GM23338 (cell line): ENCODE results near the gene MEOX1. TPM values are rescaled to one million over a fixed set of nuclear protein-coding genes. Genes with fewer than 3 reads are reported as not detected.
A peak's percentile ranks its signal among the peaks of the same experiment; 100 is the strongest.

ENCODE experiments used
- ATAC-seq: fragments of 200-7000 bp; cut with Tn5 transposase; 3 replicates; pipeline ENCODE4 v1.9.1; 2020
- DNase-seq: peaks from one replicate; pipeline ENCODE4 v3.0.0-alpha.2; 2015; ENCODE audit warnings: low spot score
- H2AFZ ChIP-seq: fragments of 200-600 bp; sonication (generic); 2 replicates; pipeline ENCODE4 v1.8.0; 2016; ENCODE audit warnings: antibody characterized with exemption, mild to moderate bottlenecking, moderate library complexity
- H3F3A ChIP-seq: fragments of 200-600 bp; sonication (generic); replicated peaks from 2 replicates; pipeline ENCODE4 v1.8.0; 2017; ENCODE audit warnings: antibody characterized with exemption, mixed run types, low read depth
- H3K27ac ChIP-seq: fragments of 200-600 bp; sonication (generic); 2 replicates; pipeline ENCODE4 v1.6.1; 2016; ENCODE audit warnings: low read depth
- H3K27me3 ChIP-seq: fragments of 200-600 bp; sonication (generic); 2 replicates; pipeline ENCODE4 v1.8.0; 2016; ENCODE audit warnings: mild to moderate bottlenecking, mixed run types, moderate library complexity; ENCODE audit not compliant: insufficient read depth
- H3K36me3 ChIP-seq: fragments of 200-600 bp; sonication (generic); 2 replicates; pipeline ENCODE4 v1.8.0; 2016; ENCODE audit warnings: mild to moderate bottlenecking; ENCODE audit not compliant: insufficient read depth
- H3K4me1 ChIP-seq: fragments of 200-600 bp; sonication (generic); 2 replicates; pipeline ENCODE4 v1.8.0; 2016; ENCODE audit warnings: mild to moderate bottlenecking, moderate library complexity; ENCODE audit not compliant: insufficient read depth
- H3K4me2 ChIP-seq: fragments of 200-600 bp; sonication (generic); 2 replicates; pipeline ENCODE4 v1.7.1; 2017; ENCODE audit warnings: mixed run types
- H3K4me3 ChIP-seq: fragments of 200-600 bp; sonication (generic); 2 replicates; pipeline ENCODE4 v1.6.1; 2016; ENCODE audit warnings: mixed run types
- H3K79me2 ChIP-seq: fragments of 200-600 bp; sonication (generic); replicated peaks from 2 replicates; pipeline ENCODE4 v1.8.0; 2017; ENCODE audit warnings: mild to moderate bottlenecking; ENCODE audit not compliant: insufficient read depth
- H3K9me2 ChIP-seq: fragments of 200-600 bp; sonication (generic); 2 replicates; pipeline ENCODE4 v1.8.0; 2017; ENCODE audit not compliant: insufficient read depth
- H4K20me1 ChIP-seq: fragments of 200-600 bp; sonication (generic); replicated peaks from 2 replicates; pipeline ENCODE4 v1.8.0; 2017; ENCODE audit warnings: mild to moderate bottlenecking; ENCODE audit not compliant: insufficient read depth
- H3K27ac Mint-ChIP-seq: 2 replicates; pipeline ENCODE4 v1.8.0; 2020; ENCODE audit warnings: inconsistent platforms, mild to moderate bottlenecking, moderate library complexity, mixed read lengths
- H3K27me3 Mint-ChIP-seq: 3 replicates; pipeline ENCODE4 v1.8.0; 2022; ENCODE audit warnings: low read depth, mild to moderate bottlenecking, moderate library complexity, mixed read lengths, inconsistent platforms; ENCODE audit not compliant: insufficient read depth, poor library complexity
- H3K36me3 Mint-ChIP-seq: 3 replicates; pipeline ENCODE4 v1.8.0; 2021; ENCODE audit warnings: low read depth, mild to moderate bottlenecking, inconsistent platforms, moderate library complexity, mixed read lengths
- H3K4me1 Mint-ChIP-seq: 3 replicates; pipeline ENCODE4 v1.8.0; 2020; ENCODE audit warnings: mild to moderate bottlenecking, inconsistent platforms, mixed read lengths
- H3K4me3 Mint-ChIP-seq: 3 replicates; pipeline ENCODE4 v1.8.0; 2021; ENCODE audit warnings: moderate library complexity, mild to moderate bottlenecking, inconsistent platforms, mixed read lengths
- H3K9me3 Mint-ChIP-seq: 3 replicates; pipeline ENCODE4 v1.8.0; 2020; ENCODE audit warnings: moderate library complexity, mild to moderate bottlenecking, inconsistent platforms, mixed read lengths
- CREB1 ChIP-seq: fragments of 250-450 bp; sonication (Bioruptor Pico); IDR thresholded peaks from 2 replicates; pipeline ENCODE4 v1.5.0; 2020; ENCODE audit warnings: low read depth, mild to moderate bottlenecking, moderate library complexity
- JUNB ChIP-seq: IDR thresholded peaks from one replicate; pipeline ENCODE4 v1.6.1; 2016; ENCODE audit warnings: antibody characterized with exemption; ENCODE audit not compliant: unreplicated experiment
- NANOG ChIP-seq: IDR thresholded peaks from 2 replicates; pipeline ENCODE4 v1.6.1; 2016; ENCODE audit warnings: antibody characterized with exemption, borderline replicate concordance
- POLR2AphosphoS5 ChIP-seq: IDR thresholded peaks from 2 replicates; pipeline ENCODE4 v1.6.1; 2016; ENCODE audit warnings: antibody characterized with exemption, low read depth
- STAT1 ChIP-seq: IDR thresholded peaks from one replicate; pipeline ENCODE4 v1.6.1; 2016; ENCODE audit warnings: antibody characterized with exemption; ENCODE audit not compliant: unreplicated experiment
- ZNF114 ChIP-seq: fragments of 250-450 bp; sonication (Bioruptor Pico); IDR thresholded peaks from 2 replicates; pipeline ENCODE4 v1.5.0; 2020; ENCODE audit warnings: mild to moderate bottlenecking, moderate library complexity
- ZNF331 ChIP-seq: fragments of 250-450 bp; sonication (Bioruptor Pico); IDR thresholded peaks from 2 replicates; pipeline ENCODE4 v1.5.0; 2020; ENCODE audit warnings: low read depth, mild to moderate bottlenecking, moderate library complexity
- ZNF462 ChIP-seq: fragments of 250-450 bp; sonication (Bioruptor Pico); IDR thresholded peaks from 2 replicates; pipeline ENCODE4 v1.5.0; 2020; ENCODE audit warnings: mild to moderate bottlenecking, moderate library complexity
- polyA plus RNA-seq: library from polyadenylated mRNA; unstranded; fragments of >200 nt; fragmentation: Nextera tagmentation; extraction: Ambion mirVana; gene quantifications from 2 replicates; pipeline ENCODE4 v1.2.1, GENCODE V29; 2016
- total RNA-seq: library from RNA; depleted of rRNA; stranded (reverse); fragments of >200 nt; shearing (Covaris generic); gene quantifications from 2 replicates; pipeline ENCODE4 v1.2.3, GENCODE V29; 2014
- TF ChIP-seq, protein P1 (sequence below): IDR thresholded peaks from one replicate; pipeline ENCODE4 v1.6.1; 2018; ENCODE audit warnings: antibody characterized with exemption; ENCODE audit not compliant: unreplicated experiment
- TF ChIP-seq, protein P2 (sequence below): IDR thresholded peaks from 2 replicates; pipeline ENCODE4 v1.6.1; 2016; ENCODE audit warnings: antibody characterized with exemption
- TF ChIP-seq, protein P3 (sequence below), 2 experiments: fragments of 200-600 bp in 1 of 2; sonication (generic) in 1 of 2; conservative IDR thresholded peaks; 2 replicates each; pipeline versions ENCODE4 v1.5.1 to v1.6.1; 2016 to 2017; ENCODE audit warnings: antibody characterized with exemption in 2 of 2, low read depth in 2 of 2, mild to moderate bottlenecking in 2 of 2, moderate library complexity in 1 of 2

Gene MEOX1
- total and polyA plus RNA-seq, 2 experiments from 2014 or later, result not detected

- H3K4me2 ChIP-seq, result no peak overlapping the region
- peak overlapping the region; percentile 81 for H2AFZ ChIP-seq
- H3K9me3 Mint-ChIP-seq, result no peaks in the 10 kb centered on the region; the same call in 2 of the 3 replicates
- no peak overlapping the region for H3K27ac Mint-ChIP-seq
- peaks cover 9% of the 10 kb centered on the region; the same call in 1 of the 2 replicates for H3K4me1 ChIP-seq
- H3K27ac ChIP-seq, result no peak overlapping the region
- no peaks in the 10 kb centered on the region for H3K36me3 ChIP-seq
- H3K79me2 ChIP-seq, result no peaks in the 10 kb centered on the region
- ATAC-seq, result no peak
- TF ChIP-seq ZNF462 (CRISPR knock-in tag) (no peak), NANOG (no peak), CREB1 (CRISPR knock-in tag) (no peak), POLR2AphosphoS5 (no peak), ZNF114 (CRISPR knock-in tag) (no peak), JUNB (no peak), ZNF331 (no peak), STAT1 (no peak)
- TF ChIP-seq, protein P1, sequence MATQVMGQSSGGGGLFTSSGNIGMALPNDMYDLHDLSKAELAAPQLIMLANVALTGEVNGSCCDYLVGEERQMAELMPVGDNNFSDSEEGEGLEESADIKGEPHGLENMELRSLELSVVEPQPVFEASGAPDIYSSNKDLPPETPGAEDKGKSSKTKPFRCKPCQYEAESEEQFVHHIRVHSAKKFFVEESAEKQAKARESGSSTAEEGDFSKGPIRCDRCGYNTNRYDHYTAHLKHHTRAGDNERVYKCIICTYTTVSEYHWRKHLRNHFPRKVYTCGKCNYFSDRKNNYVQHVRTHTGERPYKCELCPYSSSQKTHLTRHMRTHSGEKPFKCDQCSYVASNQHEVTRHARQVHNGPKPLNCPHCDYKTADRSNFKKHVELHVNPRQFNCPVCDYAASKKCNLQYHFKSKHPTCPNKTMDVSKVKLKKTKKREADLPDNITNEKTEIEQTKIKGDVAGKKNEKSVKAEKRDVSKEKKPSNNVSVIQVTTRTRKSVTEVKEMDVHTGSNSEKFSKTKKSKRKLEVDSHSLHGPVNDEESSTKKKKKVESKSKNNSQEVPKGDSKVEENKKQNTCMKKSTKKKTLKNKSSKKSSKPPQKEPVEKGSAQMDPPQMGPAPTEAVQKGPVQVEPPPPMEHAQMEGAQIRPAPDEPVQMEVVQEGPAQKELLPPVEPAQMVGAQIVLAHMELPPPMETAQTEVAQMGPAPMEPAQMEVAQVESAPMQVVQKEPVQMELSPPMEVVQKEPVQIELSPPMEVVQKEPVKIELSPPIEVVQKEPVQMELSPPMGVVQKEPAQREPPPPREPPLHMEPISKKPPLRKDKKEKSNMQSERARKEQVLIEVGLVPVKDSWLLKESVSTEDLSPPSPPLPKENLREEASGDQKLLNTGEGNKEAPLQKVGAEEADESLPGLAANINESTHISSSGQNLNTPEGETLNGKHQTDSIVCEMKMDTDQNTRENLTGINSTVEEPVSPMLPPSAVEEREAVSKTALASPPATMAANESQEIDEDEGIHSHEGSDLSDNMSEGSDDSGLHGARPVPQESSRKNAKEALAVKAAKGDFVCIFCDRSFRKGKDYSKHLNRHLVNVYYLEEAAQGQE, result no peak
- TF ChIP-seq, protein P2, sequence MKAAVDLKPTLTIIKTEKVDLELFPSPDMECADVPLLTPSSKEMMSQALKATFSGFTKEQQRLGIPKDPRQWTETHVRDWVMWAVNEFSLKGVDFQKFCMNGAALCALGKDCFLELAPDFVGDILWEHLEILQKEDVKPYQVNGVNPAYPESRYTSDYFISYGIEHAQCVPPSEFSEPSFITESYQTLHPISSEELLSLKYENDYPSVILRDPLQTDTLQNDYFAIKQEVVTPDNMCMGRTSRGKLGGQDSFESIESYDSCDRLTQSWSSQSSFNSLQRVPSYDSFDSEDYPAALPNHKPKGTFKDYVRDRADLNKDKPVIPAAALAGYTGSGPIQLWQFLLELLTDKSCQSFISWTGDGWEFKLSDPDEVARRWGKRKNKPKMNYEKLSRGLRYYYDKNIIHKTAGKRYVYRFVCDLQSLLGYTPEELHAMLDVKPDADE, result no peak
- TF ChIP-seq, protein P3, sequence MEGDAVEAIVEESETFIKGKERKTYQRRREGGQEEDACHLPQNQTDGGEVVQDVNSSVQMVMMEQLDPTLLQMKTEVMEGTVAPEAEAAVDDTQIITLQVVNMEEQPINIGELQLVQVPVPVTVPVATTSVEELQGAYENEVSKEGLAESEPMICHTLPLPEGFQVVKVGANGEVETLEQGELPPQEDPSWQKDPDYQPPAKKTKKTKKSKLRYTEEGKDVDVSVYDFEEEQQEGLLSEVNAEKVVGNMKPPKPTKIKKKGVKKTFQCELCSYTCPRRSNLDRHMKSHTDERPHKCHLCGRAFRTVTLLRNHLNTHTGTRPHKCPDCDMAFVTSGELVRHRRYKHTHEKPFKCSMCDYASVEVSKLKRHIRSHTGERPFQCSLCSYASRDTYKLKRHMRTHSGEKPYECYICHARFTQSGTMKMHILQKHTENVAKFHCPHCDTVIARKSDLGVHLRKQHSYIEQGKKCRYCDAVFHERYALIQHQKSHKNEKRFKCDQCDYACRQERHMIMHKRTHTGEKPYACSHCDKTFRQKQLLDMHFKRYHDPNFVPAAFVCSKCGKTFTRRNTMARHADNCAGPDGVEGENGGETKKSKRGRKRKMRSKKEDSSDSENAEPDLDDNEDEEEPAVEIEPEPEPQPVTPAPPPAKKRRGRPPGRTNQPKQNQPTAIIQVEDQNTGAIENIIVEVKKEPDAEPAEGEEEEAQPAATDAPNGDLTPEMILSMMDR (conservative IDR thresholded peaks at IDR 0.05; ENCODE audit: low read depth in 2 of 2), result no peak
- H3K9me2 ChIP-seq, result no peaks in the 10 kb centered on the region
- no peak overlapping the region for H3K4me3 Mint-ChIP-seq
- no peaks in the 10 kb centered on the region for H3F3A ChIP-seq
- no peaks in the 10 kb centered on the region for H3K27me3 ChIP-seq
- no peaks in the 10 kb centered on the region; the same call in 2 of the 3 replicates for H3K36me3 Mint-ChIP-seq
- H4K20me1 ChIP-seq, result no peaks in the 10 kb centered on the region
- DNase-seq, result no peak
- H3K4me3 ChIP-seq, result no peak overlapping the region
- peaks cover 23% of the 10 kb centered on the region for H3K27me3 Mint-ChIP-seq
- H3K4me1 Mint-ChIP-seq, result peaks cover 20% of the 10 kb centered on the region
These were observed 34.5 kb upstream of the MEOX1 start for GRCh38 chr17:43695970-43696865.
